Adipocyte (in vitro differentiated cells): ENCODE measurements around the gene TRIM61.
"Not testable (repeated sequence)": the region's sequence is repeated elsewhere in the genome, so short reads cannot be mapped to it uniquely, and the experiment has no call there.

Experiments used
- DNase-seq: peaks from one replicate; pipeline ENCODE4 v3.0.0-alpha.2; 2015; ENCODE audit warnings: low read depth
- H3K27me3 ChIP-seq: replicated peaks from 2 replicates; pipeline ENCODE4 v1.7.0; 2013; ENCODE audit warnings: mild to moderate bottlenecking, low read length, moderate library complexity; ENCODE audit not compliant: control insufficient read depth, insufficient read depth
- H3K36me3 ChIP-seq: 2 replicates; pipeline ENCODE4 v1.7.0; 2013; ENCODE audit warnings: low read length, mild to moderate bottlenecking, moderate library complexity; ENCODE audit not compliant: control insufficient read depth, insufficient read depth, severe bottlenecking
- H3K4me1 ChIP-seq: 2 replicates; pipeline ENCODE4 v1.7.0; 2013; ENCODE audit warnings: mild to moderate bottlenecking, low read length, moderate library complexity; ENCODE audit not compliant: control insufficient read depth, insufficient read depth
- H3K4me3 ChIP-seq: 2 replicates; pipeline ENCODE4 v1.7.0; 2013; ENCODE audit warnings: mild to moderate bottlenecking, low read length, moderate library complexity
- H3K9ac ChIP-seq: 2 replicates; pipeline ENCODE4 v1.7.0; 2013; ENCODE audit warnings: mild to moderate bottlenecking, low read length, moderate library complexity
- H3K9me3 ChIP-seq: 2 replicates; pipeline ENCODE4 v1.7.0; 2013; ENCODE audit warnings: mild to moderate bottlenecking, low read length, moderate library complexity; ENCODE audit not compliant: control insufficient read depth

The TRIM61 gene

GRCh38 chr4:165005352-165005925 is 28.0 kb upstream of the TRIM61 start:
- no peaks in the 10 kb centered on the region for H3K9me3 ChIP-seq
- no peaks in the 10 kb centered on the region for H3K4me1 ChIP-seq
- no peak overlapping the region for H3K9ac ChIP-seq
- H3K27me3 ChIP-seq, result peaks cover 9% of the 10 kb centered on the region
- no peak overlapping the region for H3K4me3 ChIP-seq
- no peak for DNase-seq
- H3K36me3 ChIP-seq, result no peaks in the 10 kb centered on the region

GRCh38 chr4:165001957-165002356 is 24.5 kb upstream of the TRIM61 start:
- not testable (repeated sequence) for H3K27me3 ChIP-seq, H3K4me3 ChIP-seq, H3K9me3 ChIP-seq, DNase-seq, H3K9ac ChIP-seq, H3K4me1 ChIP-seq, H3K36me3 ChIP-seq

- not testable (repeated sequence) for H3K4me3 ChIP-seq, DNase-seq, H3K9ac ChIP-seq, H3K4me1 ChIP-seq, H3K36me3 ChIP-seq, H3K9me3 ChIP-seq, H3K27me3 ChIP-seq
These were observed 21.1 kb upstream of the TRIM61 start for GRCh38 chr4:164998526-164999080.

DNA sequence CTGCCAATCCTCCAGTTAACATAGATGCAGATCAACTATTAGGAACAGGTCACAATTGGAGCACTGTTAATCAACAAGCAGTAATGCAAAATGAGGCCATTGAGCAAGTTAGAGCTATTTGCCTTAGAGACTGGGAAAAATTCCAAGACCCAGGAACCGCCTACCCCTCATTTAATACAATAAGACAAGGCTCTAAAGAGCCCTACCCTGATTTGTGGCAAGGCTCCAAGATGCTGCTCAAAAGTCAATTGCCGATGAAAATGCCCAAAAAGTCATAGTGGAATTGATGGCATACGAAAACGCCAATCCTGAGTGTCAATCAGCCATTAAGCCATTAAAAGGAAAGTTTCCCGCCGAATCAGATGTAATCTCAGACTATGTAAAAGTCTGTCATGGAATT is 20.5 kb upstream of the TRIM61 start:
- no peaks in the 10 kb centered on the region for H3K4me1 ChIP-seq
- DNase-seq, result no peak
- no peak overlapping the region for H3K4me3 ChIP-seq
- no peak overlapping the region for H3K9ac ChIP-seq
- H3K27me3 ChIP-seq, result no peaks in the 10 kb centered on the region
- H3K36me3 ChIP-seq, result no peaks in the 10 kb centered on the region
- no peaks in the 10 kb centered on the region for H3K9me3 ChIP-seq

DNA sequence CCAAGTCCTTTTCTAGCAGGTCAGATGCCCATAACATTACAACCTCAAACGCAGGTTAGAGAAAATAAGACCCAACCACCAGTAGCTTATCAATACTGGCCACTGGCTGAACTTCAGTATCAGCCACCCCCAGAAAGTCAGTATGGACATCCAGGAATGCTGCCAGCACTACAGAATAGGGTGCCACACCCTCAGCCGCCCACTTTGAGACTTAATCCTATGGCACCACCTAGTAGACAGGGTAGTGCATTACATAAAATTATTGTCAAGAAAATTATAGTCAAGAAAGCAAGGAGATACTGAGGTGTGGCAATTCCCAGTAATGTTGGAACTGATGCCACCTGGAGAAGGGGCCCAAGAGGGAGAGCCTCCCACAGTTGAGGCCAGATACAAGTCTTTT is 19.9 kb upstream of the TRIM61 start:
- H3K4me3 ChIP-seq, result no peak overlapping the region
- DNase-seq, result no peak

GRCh38 chr4:164996123-164996522 is 18.7 kb upstream of the TRIM61 start:
- not testable (repeated sequence) for DNase-seq, H3K4me1 ChIP-seq

More for the DNA sequence above, 19.9 kb upstream of the TRIM61 start:
- Histone ChIP-seq H3K9me3 (no peaks in the 10 kb centered on the region), H3K9ac (no peak overlapping the region), H3K27me3 (no peaks in the 10 kb centered on the region), H3K36me3 (no peaks in the 10 kb centered on the region), H3K4me1 (no peaks in the 10 kb centered on the region)

GRCh38 chr4:164990786-164991185 is 13.3 kb upstream of the TRIM61 start:
- DNase-seq, H3K9ac ChIP-seq, H3K9me3 ChIP-seq, H3K27me3 ChIP-seq, H3K36me3 ChIP-seq, H3K4me1 ChIP-seq, H3K4me3 ChIP-seq: not testable (repeated sequence)

More at GRCh38 chr4:164996123-164996522, 18.7 kb upstream of the TRIM61 start:
- H3K36me3 ChIP-seq, H3K4me3 ChIP-seq, H3K9me3 ChIP-seq, H3K9ac ChIP-seq, H3K27me3 ChIP-seq: not testable (repeated sequence)

- Histone ChIP-seq H3K36me3 (no peaks in the 10 kb centered on the region), H3K27me3 (no peaks in the 10 kb centered on the region), H3K9me3 (no peaks in the 10 kb centered on the region), H3K9ac (no peak overlapping the region), H3K4me1 (no peaks in the 10 kb centered on the region), H3K4me3 (no peak overlapping the region)
- DNase-seq, result no peak
These were observed 12.0 kb upstream of the TRIM61 start for GRCh38 chr4:164989471-164989870.

- H3K4me3 ChIP-seq, H3K9me3 ChIP-seq, H3K27me3 ChIP-seq, H3K9ac ChIP-seq, DNase-seq, H3K36me3 ChIP-seq, H3K4me1 ChIP-seq: not testable (repeated sequence)
These were observed 5.5 kb downstream of the TRIM61 start for GRCh38 chr4:164971929-164972328.

DNA sequence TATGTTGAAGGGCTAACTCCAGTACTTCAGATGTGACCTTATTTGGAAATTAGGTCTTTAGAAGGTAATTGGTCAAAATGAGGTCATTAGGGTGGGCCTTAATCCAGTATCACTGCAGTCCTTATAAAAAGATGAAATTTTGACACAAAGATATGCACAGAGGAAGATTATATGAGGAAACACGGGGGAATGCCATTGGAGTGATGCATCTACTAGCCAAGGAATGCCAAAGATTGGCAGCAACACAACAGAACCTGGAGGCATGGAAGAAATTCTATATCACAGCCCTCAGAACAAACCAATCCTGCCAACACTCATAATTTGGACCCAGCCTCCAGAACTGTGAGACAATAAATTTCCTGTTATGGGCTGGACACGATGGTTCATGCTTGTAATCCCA is 17.6 kb downstream of the TRIM61 start:
- Histone ChIP-seq H3K36me3 (no peaks in the 10 kb centered on the region), H3K4me3 (no peak overlapping the region), H3K9ac (no peak overlapping the region), H3K9me3 (no peaks in the 10 kb centered on the region), H3K4me1 (peaks cover 25% of the 10 kb centered on the region), H3K27me3 (no peaks in the 10 kb centered on the region)
- DNase-seq, result peak; percentile 11

DNA sequence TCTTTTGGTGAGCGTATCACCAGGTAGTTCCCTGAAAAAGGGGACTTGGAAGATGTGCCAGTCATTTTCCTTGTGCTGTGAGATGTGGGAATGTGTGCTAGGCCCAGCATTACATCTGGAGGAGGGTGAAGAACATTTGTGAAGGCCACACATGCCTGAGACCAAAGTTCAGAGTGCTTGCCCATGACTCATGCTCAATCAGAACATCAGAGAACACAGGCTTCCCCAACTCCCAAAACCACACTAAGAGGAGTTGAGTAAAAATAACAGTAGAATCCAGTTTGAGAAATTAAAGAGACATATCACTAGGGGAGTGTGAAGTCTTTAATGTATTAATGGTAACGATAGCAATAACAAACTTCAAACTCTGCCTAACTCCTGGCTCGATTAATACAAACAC is 18.0 kb downstream of the TRIM61 start:
- H3K4me1 ChIP-seq, result peaks cover 25% of the 10 kb centered on the region
- not testable (repeated sequence) for H3K9ac ChIP-seq, H3K36me3 ChIP-seq, H3K27me3 ChIP-seq, H3K9me3 ChIP-seq, H3K4me3 ChIP-seq
- peak; percentile 3 for DNase-seq
